Activated CD4-positive, alpha-beta T cell treated with anti-CD3 and anti-CD28 coated beads, Interleukin-2, Interleukin-6, amounts not matched to agents 100 ng/mL and 50 ng/mL, durations not matched to agents 16 hours and 8 hours (primary cell): ENCODE measurements around the gene NSUN2.
"Not testable (repeated sequence)": the region's sequence is repeated elsewhere in the genome, so short reads cannot be mapped to it uniquely, and the experiment has no call there.

ENCODE experiments used
- DNase-seq: peaks from one replicate; pipeline ENCODE4 v3.0.0-alpha.2; 2020

NSUN2 gene

DNA sequence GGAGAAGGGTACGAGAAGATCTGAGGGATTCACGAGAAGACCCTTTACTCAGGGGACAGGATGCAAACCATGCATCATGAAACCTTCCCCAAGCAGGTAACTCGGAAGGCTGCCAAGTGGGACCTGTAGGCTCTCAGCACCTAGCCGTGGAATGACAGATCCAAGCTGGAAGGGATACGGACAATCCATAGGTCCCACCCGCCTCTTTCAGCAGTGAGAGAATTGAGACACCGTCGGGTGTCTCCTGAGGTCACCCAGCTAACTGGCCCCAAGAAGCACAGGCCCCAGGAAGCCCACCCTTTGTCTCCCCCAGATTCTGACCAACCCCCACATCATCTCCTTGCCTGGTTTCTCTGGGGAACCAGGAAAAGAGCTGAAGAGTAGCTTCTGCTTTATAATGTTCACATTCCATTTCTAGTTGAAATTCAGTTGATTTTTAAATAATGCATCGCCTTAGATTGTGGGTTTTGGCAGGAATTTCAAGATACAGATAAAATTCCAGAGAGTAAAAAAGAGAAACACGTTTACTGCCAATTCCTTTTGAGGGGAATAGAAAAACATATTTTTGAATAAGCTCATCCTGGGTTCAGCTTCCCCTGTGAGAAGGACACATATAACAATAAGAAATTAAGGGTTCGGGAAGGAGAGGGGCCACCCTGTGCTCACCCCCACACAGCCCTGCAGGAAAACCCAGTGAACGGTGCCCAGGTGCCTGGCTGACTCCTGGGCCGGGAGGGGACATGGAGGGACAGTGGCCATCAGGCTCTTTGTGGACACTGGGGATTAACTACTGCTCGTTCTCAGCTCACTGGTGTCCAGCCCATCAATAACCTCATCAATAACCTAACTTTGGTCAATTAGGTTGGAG lies 51.1 kb downstream of the NSUN2 start:
- no peak for DNase-seq

DNA sequence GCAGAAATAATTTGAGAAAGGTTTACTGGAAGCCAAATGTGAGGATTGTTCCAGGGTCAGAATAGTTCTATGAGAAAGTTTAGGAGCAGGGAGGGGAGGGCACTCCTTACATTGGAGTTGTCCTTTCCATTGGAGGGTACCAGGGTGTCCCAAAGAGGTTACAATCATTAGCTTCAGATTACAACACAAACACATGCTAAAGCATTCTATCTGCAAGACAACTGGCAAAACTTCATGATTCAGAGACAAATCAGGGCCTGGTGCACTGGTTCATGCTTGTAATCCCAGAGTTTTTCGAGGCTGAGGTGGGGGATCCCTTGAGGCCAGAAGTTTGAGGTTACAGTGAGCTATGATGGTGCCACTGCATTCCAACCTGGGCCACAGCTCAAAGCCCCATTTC lies 51.8 kb downstream of the NSUN2 start:
- no peak for DNase-seq

DNA sequence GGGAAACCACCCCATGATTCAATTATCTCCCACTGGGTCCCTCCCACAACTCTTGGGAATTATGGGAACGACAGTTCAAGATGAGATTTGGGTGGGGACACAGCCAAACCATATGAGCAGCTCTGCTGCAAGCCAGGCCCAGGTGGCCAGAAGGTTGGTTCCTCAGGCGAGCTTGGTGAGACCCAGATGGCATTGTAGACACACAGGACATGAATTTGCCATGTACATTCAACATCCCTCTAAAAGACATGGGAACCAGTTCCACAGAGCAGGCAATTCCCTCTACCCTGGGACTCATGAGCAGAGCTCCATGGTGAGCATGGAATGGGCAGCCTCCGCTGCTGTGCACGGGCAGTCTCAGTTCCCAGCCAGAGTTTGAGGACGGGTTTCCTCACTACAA lies 53.3 kb downstream of the NSUN2 start:
- DNase-seq = no peak

DNA sequence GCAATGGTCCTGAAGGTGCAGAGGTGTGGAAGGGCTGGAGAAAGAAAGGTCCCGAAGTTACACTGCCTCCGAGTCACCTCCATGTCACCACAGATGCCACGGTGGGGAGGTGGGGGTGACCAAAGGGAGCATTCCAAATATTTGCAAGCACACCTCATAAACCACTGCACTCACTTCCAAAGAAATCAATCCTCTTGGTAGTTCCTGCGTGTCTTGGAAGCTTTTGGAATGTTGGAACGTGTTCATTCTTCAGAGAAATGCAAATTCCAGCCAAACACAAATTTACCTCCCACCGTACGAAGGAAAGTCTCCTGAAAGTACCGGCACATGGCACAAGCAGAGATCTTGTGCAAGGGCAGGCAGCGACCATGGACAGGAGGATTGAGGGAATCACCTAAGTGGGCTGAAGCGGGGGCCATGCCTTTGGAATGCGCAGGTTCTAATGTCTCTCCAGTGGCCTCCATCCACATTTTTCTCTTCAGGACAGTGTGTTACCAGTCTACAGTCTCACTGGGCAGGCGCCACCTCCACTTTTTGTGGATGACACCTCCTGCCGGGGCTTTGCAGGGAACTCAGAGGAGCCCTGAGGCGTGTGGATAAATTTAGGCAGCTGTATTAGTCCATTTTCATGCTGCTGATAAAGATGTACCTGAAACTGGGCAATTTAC lies 54.0 kb downstream of the NSUN2 start:
- no peak for DNase-seq

DNA sequence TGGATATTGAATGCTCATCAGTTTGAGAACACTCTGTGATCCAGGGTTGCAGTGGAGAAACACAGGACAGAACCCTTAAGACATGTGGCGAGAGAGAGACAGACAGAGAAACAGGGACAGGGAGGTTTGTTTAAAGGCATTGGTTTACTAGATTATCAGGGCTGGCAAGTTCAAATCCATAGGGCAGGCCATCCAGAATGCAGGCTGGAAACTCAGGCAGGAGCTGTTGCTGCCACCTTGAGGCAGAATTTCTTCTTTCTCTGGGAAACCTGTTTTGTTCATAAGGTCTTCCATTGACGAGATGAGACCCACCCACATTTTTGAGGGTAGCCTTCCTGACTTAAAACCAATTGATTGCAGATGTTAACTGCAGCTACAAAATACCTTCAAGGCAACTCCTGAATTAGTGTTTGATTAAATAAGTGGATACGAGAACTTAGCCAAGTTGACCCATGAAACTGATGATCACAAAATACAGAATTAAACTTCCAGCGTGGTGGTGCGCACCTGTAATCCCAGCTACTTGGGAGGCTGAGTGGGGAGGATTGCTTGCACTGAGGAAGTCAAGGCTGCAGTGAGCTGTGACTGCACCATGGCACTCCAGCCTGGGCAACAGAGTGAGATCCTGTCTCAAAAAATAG lies 55.9 kb downstream of the NSUN2 start:
- peak; percentile 39 for DNase-seq

DNA sequence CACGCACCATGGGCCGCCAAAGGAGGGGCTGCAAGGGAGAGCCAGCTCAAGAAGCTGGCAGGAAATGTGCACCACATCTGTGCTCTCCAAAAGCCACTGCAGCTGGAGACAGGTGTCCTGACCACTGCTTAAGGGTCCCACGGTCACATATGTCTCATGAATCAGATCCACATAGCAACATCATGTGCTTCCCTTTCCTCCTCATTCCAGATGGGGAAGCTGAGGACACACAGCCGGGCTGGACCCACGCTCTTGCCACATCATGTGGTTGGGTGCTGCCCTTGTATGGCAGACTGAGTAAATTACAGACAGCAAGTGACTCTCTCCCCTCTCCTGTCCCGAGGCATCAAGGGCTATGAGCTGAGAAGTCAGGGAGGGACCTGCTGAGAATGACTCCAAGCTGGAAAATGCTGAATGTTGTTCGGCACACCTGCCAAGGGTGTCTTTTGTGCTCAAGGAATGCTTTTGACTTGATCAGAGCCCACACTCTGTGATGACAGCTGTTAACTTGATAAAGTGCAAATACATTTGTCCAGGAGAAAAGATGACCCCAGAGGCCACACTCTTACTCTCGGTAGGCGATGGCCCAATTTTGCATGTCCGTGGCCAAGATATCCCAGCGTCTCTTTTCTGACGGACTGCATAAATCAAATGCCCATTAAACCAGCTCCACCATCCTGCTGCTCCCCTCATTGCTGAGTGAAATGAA lies 58.2 kb downstream of the NSUN2 start:
- no peak for DNase-seq

DNA sequence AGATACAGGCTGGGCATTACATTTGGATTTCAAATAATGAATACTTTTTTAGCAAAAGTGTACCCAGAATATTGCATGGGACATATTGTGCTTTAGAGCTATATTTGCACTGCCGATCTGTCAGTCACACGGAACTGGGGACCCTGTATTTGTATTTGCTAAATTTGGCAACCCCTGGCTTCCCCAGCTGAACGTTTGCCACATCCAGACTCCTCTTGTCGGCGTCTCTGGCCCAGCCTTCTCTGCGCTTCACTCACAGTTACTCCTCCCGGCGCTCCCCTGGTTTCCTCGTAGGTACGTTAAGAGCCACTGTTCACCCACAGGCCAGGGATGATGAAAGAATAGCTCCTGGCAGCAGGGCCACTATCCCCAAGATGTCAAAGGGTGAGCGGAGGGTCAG lies 58.7 kb downstream of the NSUN2 start:
- no peak for DNase-seq

DNA sequence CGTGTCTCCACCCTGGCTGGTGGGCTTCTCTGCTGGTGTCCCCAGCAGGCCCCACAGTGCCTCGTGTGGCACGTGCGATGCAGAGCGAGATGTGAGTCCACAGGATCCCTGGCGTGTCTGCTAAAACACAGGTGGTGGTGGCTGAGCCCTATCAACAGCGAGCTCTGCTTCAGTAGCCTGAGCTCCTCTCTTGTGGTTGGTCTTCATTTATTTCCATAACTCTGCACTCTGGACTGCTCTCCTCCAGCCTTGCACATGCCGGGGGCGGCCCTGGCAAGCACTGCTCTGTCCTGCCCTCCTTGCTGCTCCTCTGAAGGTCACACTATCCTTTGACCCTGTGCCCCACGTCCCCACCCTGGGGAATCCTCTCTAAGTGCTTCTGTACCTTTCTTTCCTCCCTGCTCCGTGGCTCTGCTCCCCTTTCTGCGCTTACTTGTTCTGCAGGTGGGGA lies 59.2 kb downstream of the NSUN2 start:
- no peak for DNase-seq

DNA sequence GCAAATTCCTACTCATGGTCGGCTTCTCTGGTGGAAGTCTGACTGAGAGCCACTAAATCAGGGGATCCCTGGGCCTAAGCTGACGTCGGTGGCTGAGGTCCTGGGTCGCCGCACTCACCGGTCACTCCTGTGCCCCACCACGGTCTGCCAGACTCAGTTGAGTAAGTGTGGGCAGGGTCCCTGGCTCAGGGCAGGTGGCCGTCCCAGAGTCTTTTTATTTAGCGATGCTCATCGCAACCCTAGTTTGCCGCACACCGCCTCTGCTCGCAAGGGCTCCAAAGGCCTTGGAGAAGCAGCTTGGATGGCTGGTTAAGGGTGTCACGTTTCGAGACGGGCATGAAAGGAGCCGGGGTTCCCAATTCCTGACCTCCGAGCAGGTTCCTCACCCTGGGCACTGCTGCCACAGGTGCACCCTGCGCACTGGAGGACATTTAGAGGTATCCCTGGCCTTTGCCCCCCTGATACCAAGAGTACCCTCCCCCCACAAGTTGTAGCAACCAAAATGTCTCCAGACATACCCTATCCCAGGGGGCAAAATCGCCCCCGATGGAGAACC lies 59.9 kb downstream of the NSUN2 start:
- DNase-seq = no peak

DNA sequence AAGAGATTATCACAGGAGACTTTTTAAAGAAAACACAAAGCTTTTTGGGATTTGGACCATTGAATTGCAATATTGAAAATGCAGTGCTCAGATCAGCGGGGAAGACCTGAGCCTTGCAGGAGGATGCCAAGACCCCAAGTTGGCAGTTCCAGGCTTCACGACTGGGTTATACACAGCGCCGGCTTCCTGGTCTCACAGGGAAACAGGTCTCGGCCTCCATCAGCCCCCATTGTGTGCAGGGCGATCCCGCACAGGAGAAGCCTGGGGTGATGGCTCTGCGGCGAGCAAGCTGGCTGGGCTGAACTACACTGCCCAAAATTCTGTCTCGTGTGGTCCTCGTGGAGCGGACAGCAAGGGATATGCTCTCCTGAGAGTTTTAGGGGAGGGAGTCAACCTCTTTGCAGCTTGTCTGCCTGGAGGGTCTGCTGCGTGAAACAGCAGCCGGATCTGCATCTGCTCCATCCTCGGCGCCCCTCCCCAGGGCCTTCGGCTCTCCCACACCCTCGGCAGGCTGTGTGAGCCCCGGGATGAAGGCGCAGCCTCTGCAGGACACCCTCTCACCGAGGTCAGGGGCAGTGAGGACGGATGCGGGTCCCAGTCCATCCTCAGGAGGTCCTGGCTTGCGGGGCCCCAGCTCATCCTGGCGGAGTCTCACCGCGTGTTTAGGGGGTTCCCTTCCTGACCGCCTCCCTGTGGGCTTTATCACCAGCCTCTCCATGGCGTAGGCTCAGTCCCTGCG lies 60.6 kb downstream of the NSUN2 start:
- no peak for DNase-seq

DNA sequence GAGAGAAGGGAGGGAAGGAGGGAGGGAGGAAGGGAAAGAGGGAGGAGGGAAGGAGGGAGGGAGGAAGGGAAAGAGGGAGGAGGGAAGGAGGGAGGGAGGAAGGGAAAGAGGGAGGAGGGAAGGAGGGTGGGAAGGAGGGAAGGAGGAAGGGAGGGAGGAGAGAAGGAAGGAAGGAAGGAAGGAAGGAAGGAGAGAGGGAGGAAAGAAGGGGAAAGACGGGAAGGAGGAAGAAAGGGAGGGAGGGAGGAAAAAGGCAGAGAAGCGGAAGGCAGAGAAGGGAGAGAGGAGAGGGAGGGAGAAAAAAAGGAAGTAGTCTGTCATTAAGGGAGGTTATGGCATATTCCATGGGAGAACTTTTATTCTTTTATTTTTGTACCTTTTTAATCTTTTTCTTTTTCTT lies 61.2 kb downstream of the NSUN2 start:
- not testable (repeated sequence) for DNase-seq

DNA sequence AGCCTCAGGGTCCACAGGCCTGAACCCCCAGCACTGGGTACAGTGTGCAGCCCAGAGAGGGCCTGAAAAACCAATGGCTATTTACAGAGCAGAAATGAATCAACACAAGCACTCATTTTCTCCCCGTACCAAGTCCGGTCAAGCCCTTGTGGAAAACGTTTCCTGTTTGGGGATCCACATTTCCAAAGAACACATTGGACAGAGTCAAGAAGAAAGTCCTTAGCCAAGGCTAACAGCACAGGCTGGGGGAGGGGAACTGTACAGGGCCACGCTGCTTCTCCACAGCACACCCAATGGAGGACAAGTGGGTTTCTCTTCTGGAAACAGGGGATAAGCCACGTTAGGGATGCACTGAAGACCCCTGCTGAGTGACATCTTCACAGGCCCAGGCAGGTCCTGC lies 62.3 kb downstream of the NSUN2 start:
- no peak for DNase-seq

DNA sequence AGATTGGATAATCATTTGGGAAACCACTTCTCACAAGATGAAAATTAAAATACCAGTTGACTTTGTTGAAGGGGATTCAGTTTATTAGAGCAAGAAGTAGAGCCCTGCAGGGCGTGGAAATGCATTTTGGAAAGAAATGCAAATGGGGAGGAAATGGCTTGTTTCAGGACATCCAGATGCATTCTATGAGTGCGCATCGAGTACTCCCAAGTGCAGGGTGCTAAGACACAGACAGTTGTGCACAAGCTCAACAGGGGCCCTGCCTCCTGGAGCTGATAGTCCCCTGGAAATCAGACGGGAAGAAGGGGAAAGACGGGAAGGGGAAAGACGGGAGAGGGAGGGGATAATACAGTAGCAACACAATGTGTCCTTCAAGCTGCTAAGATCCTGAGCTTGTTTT lies 64.0 kb downstream of the NSUN2 start:
- DNase-seq = no peak

DNA sequence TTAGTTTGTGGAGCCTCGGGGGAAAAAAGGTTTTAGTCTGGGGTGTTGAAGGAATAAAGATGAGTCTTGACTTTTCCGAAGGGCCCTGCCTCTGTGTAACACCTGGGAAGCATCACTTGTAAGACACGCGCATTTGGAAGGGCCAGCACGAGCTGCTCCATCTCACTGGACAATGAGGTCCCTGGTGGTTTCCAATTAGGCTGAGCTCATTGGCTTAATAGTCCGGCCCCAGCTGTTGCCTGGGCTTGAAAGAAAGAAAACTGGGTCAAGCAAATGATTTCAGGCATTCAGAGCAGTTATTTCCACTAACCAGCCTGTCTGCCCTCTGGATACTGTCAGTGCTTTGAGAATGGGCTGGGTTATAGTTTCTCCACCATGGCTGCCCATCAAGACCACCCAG lies 64.5 kb downstream of the NSUN2 start:
- no peak for DNase-seq

DNA sequence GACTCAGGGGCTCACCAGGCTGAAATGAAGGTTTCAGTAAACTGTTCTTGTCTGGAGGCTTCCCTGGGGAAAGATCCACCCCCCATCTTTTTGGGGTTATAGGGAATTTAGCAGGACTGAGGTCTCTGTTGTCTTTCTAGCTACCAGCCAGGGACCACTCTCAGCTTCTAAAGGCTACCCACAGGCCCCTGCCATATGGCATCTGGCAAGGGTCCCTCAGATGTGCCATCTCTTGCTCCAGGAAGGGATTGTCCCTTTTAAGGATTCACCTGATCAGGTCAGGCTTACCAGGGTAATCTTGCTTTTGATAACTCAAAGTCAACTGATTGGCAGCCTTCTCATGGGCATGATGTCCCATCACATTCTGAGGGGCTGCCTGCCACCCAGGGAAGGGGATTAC lies 65.0 kb downstream of the NSUN2 start:
- DNase-seq = no peak

DNA sequence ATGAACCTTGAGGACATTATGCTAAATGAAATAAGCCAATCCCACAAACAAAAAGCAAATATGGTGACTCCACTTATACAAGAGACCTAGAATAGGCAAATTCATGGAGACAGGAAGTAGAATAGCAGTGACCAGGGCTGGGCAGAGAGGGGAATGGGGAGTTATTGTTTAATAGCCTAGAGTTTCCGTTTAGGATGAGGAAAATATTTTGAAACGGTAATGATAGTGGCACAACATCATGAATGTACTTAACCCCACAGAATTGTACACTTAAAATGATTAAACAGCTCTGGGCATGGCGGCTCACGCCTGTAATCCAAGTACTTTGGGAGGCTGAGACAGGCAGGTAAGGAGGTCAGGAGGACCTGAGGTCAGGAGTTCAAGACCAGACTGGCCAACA lies 65.8 kb downstream of the NSUN2 start:
- DNase-seq = no peak

DNA sequence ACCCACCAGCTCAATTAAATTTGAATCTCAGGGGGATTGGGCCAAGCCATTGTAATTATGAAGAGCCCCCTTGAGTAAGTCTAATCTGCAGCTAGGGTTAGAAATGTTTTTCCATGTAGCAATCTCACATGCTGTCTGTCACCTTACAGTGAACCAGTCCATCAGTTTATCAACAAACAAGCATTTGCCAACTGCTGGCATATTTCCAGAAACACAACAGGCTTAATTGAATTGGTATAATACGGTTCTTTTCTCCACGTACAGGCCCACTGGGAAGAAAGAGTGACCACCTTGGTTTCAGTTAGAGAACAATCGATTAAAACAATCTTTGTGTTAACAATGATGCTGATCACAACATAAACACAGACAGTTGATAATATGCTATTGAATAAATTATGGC lies 67.4 kb downstream of the NSUN2 start:
- DNase-seq = no peak

DNA sequence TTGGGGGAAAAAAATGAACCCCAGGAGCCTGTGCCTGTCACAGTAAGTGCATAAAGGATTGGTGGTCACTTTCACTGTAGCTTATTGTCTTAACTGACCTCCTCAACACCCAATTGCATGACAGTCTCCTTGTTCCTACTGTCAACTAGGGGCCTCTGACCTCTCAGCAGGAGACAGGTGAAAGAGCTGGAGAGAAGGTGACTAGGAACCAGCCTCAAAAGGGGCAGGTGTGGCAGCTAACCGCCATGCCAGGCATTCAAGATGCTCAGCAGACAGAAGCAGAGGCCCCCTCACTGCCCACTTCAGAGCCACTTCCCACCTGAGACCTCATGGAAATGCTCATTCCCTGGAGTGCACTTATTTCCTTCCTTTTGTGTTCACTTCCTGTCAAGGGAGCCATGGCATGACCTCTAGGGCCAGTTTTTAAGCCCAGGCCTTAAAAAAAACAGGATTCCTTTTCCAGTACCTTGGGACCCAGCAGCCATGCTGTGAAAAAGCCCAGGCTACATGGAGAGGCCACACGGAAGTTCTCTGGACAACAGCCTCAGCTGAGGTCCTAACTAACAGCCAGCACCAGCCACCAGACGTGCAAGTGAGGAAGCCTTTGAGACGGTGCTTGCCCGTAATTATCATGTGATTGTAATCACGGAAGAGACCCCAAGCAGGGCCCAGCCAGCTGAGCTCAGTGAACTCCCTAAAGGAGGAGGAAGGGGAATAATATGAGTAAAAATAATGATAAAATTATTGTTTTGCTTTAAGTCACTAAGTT lies 74.9 kb downstream of the NSUN2 start:
- no peak for DNase-seq

DNA sequence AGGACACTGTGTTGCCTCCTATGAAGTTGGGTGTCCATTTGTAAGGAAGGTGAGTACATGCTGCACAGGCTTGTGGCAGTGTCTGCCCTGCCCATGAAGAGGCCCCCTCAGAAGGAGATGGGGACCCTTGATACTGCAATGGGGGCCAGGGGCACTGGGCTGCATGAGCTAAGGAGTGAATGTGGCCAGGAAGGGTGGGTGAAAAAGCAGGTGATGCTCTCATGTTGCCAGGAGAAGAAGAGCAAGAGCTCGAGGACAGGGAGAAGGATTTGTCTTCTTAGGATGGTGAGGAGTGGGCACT lies 76.1 kb downstream of the NSUN2 start:
- no peak for DNase-seq

DNA sequence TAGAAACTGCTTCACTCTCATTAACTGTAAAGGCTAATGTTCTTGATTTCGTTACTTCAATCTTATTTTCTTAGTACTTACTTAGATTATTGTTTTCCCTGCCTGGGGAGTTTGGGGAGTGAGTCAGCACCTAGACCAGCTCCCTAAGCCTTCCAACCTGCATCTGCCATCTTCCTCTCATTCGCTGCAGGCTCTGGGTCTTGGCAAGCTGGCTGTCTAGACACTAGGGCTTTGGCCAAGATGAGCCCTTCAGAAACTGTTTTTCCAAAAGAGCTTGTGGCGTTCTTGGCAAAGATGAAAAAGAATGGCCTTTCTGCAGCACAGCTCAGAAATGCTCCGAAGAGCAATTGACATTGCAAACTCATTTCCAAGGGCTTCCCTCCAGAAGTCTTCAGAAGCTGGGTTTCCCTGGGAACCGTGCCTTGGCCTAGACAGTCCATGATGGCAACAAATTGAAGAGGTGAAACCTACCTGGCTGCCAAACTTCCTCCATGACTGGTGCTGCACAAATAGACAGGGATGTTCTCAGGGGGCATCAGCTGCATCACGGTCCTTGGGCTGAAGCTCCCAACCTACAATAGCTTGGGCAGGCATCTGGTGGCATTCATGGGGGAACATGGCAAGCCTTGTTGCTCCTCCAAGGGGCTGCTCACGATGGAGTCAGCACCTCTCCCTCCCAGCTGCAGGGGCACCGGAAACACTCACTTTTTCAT lies 76.6 kb downstream of the NSUN2 start:
- no peak for DNase-seq

DNA sequence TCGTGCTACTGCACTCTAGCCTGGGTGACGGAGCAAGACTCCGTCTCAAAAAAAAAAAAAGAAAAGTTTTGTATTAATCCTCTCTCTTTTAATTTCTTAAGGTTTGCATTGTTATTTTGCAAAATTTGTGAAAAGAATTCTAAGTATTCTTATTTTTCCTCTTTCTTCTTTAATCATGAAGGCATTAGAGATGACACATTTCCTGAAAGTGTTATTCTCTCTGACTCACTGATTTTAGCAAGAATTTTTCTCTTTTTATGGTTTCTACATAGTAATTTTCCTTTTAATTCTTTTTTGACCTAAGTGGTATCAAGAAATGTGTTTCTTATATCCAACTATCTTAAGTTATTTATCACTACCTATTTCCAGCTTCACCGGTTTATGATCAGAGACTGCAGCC lies 78.0 kb downstream of the NSUN2 start:
- DNase-seq = no peak
